Choroid plexus epithelial cell (primary cell): ENCODE data around the gene PSTPIP1.

Experiments
- DNase-seq: peaks from one replicate; pipeline ENCODE4 v3.0.0-alpha.2; 2010; ENCODE audit warnings: low read depth
- H3K4me3 ChIP-seq: 2 replicates; pipeline ENCODE4 v1.5.1; 2011; ENCODE audit warnings: low read depth, mild to moderate bottlenecking, control low read depth, low read length, moderate library complexity
- CTCF ChIP-seq: conservative IDR thresholded peaks from 2 replicates; pipeline ENCODE4 v1.5.1; 2011; ENCODE audit warnings: low read depth, mild to moderate bottlenecking, control low read depth, inconsistent platforms, low read length, moderate library complexity

PSTPIP1 gene

GRCh38 chr15:77042245-77042919 is 47.5 kb downstream of the PSTPIP1 start:
- H3K4me3 ChIP-seq: no peak overlapping the region
- no peak for TF ChIP-seq CTCF
- DNase-seq: no peak

DNA sequence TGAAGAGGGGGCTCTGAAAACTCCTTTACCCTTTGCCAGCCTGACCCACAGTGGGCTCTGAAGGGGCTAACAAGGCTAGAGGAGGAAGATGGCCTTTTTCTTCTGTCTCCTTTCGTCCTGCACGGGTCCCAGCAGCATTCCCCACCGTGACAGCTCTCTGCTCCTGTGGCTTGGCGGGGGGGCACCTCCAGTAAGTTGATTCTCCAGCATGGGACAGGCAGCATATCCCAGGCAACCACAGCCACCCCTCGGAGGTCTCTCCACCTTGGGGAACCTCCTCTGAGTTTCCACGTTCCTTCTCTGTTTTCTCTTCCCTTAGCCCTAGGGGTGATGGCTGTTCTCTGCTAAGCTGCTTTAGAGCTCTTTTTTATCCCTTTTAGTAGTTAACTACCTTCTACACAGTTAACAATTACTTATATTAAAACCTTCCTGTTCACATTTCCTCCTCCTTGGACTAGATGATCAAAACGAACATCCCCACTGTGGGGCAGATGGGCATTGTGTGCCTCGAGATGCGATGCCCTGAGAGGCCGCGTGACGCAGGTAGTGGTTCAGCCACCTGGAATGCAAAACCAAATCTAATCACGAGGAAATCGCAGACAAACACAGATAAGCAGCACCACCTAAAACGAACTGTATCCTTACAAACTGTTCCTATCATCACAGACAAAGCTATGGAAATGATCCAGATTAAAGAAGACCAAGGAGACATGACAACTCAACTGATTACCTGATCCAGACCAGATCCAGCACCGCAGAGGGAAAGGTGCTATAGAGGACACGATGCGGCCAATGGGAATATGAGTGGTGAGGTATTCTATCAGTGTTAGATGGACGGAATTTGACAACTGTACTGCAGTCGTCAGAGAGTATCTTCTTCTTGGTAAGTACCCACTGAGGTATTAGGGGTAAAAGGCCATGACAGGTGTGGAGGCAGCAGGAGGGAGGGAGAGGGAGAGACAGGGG is 48.3 kb downstream of the PSTPIP1 start:
- no peak for TF ChIP-seq CTCF
- H3K4me3 ChIP-seq: no peak overlapping the region
- DNase-seq: no peak

DNA sequence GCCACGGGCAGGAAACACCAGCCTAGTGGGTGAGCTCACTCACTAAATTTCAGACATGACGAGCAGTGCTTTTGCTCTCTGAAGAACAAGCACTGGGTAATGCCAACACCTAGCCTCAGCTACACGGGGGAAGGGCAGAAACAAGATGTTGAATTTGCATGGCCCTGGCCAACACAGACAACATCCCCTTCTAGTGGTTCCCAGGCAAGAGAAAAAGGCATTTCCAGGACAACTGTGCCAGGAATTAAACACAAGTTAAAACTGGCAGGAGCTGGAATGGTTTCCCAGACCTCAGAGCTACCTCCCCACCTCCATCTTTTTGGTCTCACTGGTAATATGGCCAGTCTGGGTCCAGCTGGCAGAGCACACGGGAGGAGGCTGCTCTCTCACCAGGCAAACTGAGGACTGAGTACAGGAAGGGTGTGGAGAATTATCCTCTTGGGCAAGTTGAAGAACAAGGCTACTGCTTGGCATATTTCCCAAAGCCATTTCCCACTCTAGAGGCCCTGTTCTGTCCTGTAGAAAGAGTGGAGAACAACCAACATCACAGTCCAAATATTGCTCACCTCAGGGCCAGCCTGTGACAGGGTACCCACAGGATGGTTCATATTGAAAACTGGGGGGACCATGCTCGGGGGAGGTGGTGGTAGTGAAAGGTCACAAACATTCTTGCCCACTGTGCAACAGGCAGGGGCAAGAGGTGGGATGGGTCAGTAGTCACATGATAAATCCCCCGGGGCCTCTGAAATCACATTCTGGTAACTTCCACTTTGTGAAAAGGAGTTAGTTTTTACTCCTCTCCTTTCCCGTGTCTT is 49.5 kb downstream of the PSTPIP1 start:
- H3K4me3 ChIP-seq: no peak overlapping the region
- DNase-seq: no peak
- TF ChIP-seq CTCF: no peak

DNA sequence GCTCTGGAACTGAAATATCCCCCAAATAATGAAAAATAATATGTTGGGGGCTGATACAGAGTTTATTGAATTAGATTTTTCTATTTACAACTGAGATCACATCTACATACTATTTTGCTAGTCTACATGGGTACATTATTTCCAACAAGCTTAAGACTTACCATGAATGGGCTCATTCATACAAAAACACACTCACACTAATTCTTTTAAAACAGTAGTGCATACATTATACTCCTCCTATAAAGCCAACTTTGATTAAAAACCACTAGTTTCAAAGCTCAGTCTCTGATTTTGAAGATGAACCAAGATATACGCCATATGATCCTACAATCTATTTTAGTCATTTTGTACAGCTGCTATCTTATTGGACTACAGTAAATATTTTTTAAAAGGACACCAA is 51.1 kb downstream of the PSTPIP1 start:
- no peak for TF ChIP-seq CTCF
- no peak overlapping the region for H3K4me3 ChIP-seq
- DNase-seq: no peak

DNA sequence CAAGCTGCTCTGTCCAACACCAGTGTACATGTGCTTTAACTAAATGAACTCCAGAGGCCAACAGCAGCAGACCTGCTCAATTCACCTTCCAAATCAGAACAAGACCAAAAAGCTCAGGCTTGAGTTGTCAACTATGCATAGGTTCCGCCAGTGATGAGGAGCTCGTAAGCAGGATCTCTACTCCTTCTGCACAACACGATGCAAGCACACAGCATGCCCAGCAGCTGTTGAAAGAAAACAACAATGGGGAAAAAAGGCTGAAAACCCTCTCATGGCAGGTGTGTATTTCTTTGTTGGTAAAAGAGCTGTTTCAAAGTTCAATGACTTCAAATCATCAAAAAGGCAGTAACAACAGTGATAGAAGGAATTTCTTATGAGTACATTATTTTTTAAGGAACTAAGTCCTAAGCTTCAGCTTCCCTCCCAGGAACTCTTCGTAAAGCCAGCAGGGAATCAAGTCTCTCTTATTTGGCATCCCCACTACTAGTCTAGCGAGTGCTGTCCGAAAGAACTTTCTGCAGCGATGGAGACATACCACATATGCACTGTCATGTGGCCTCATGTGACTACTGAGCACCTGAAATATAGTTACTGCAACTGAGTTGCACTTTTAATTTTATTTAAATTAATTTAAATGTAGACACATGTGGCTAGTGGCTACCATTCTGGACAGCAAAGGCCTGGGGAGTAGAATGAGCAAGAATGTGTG is 51.9 kb downstream of the PSTPIP1 start:
- no peak for TF ChIP-seq CTCF
- H3K4me3 ChIP-seq: no peak overlapping the region
- no peak for DNase-seq

GRCh38 chr15:77048135-77048876 is 53.4 kb downstream of the PSTPIP1 start:
- H3K4me3 ChIP-seq: no peak overlapping the region
- TF ChIP-seq CTCF: no peak
- no peak for DNase-seq
